HTR-8/SVneo (cell line): ENCODE data around the gene ARRDC3.
"Not testable (repeated sequence)": the region's sequence is repeated elsewhere in the genome, so short reads cannot be mapped to it uniquely, and the experiment has no call there.

Experiments
- DNase-seq: peaks from one replicate; pipeline ENCODE4 v3.0.0; 2011; ENCODE audit warnings: low spot score, mixed read lengths; ENCODE audit not compliant: insufficient read length
- FAIRE-seq: peaks from 2 replicates; lab custom pipeline; 2011; peaks lifted over from hg19 to GRCh38; lab: Jason Lieb, UNC

ARRDC3 gene

GRCh38 chr5:91362935-91363334 lies 20.2 kb downstream of the ARRDC3 start:
- DNase-seq (no peak), FAIRE-seq (no peak)

- DNase-seq (no peak), FAIRE-seq (no peak)
These were observed 21.3 kb downstream of the ARRDC3 start for GRCh38 chr5:91361790-91362189.

DNA sequence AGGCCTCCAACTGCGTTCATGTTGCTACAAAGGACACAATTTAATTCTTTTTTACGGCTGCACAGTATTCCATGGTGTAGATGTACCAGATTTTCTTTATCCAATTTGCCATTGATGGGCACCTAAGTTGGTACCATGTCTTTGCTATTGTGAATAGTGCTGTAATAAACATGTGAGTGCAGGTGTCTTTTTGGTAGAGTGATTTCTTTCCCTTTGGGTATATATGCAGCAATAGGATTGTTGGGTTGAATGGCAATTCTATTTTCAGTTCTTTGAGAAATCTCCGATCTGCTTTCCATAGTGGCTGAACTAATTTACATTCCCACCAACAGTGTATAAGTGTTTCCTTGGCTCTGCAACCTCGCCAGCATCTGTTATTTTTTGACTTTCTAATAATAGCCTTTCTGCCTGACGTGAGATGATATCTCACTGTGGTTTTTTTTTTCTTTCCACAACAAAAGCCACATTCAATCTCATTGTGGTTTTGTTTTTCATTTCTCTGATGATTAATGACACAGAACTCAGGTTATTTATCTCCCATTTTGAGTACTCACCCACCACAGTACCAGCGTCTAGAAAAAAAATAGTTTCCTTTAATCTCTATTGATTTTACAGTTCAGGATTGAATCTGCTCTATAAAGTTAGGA lies 21.9 kb downstream of the ARRDC3 start:
- no peak for FAIRE-seq
- no peak for DNase-seq

DNA sequence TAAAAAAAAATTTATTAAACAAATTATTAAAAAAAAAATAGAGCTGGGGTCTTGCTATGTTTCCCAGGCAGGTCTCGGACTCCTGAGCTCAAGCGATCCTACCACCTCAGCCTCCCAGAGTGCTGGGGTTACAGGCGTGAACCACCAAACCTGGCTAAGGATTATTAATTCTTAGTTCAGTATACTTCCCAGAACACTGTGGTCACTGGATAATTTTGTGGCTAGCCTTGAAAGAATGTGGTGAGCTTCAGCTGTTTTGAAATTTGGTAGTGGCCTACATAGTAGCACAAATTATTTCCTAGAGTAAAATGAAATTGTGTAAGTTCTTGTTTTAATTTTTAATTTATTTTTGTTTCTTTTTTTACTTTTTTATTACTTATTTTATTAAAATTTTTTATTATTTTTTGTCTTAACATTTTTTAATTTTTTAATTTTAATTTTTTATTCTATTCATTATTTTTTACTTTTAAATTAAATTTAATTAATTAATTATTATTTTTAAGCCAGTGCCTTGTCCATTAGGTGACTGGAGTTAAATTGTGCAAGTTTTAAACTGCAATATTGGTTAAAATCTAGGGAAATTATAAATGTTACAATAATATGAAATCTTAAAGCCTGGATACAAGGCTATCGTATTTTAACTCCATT lies 23.0 kb downstream of the ARRDC3 start:
- FAIRE-seq: no peak
- DNase-seq: no peak

- no peak for DNase-seq
- FAIRE-seq: no peak
These were observed 25.3 kb downstream of the ARRDC3 start for GRCh38 chr5:91357806-91358205.

DNA sequence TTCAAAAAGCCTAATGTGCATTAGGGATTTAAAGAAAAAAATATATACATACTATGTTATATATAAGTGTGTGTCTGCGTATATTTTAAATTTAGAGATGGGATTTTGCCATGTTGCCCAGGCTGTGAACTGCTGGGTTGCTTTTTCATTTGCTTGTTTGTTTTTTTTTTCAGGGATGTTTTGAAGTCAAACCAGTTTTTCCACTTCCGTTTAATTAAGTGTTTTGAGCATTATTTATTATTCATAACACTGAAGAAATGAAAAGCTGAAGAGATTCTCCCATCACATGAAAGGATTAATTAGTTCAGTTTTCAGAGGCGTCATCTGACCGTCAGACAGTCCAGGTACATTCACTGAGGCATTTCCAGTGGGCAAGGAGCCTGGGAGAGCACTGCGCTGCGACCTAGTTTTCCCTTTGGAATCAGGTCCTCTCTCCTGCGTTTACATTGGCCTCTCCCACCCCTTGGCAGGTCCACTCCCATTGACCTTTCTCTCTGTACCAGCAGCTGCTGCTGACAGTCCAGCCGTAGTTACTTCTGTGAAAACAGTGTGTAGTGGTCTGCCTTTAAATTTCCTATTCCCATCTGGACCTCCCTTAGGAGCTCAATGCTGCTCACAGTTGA lies 26.0 kb downstream of the ARRDC3 start:
- FAIRE-seq (no peak), DNase-seq (no peak)

GRCh38 chr5:91354867-91355266 lies 28.2 kb downstream of the ARRDC3 start:
- DNase-seq, FAIRE-seq: not testable (repeated sequence)

GRCh38 chr5:91352831-91353695 lies 30.1 kb downstream of the ARRDC3 start:
- DNase-seq: no peak
- no peak for FAIRE-seq

GRCh38 chr5:91345461-91345860 lies 37.7 kb downstream of the ARRDC3 start:
- DNase-seq: no peak
- FAIRE-seq: no peak

GRCh38 chr5:91344661-91345200 lies 38.4 kb downstream of the ARRDC3 start:
- not testable (repeated sequence) for FAIRE-seq, DNase-seq

DNA sequence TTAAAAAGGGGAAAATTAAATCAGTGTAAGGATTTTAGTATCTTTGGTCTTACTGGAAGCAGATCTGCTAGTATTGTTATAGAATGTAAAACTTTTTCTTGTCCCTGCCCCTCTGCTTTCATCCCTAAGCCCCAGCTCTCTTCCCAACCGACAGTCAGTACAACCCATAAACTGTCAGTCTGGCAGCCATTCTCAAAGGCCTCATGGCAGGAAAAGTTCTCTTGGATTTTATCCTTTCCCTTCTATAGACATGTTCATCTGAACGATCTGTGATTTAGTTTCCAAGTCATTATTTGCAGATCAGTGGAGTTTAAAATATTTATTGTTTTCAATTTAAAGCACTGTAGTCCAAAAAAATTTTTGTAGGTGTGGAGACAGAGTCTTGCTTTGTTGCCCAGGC lies 39.2 kb downstream of the ARRDC3 start:
- DNase-seq (no peak), FAIRE-seq (no peak)

GRCh38 chr5:91342931-91343330 lies 40.2 kb downstream of the ARRDC3 start:
- not testable (repeated sequence) for DNase-seq, FAIRE-seq

- DNase-seq: no peak
- FAIRE-seq: no peak
These were observed 42.0 kb downstream of the ARRDC3 start for GRCh38 chr5:91341154-91341553.

DNA sequence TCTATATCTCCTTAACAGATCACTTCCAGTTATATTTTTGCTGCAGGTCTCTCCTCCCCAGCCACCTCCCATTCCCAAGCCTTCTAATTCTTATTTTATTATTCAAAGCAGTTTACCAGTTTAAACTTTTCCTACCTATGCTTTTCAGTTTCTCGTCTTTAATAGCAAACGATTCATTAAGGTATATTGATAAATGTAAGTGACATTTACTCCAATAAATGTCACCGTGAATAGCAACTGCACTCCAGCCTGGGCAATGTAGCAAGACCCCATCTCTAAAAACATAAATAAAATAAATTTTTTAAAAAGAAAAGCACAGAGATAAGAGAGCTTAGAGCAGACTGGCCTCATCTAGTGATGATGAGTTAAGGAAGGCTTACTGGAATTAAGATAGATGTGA lies 42.6 kb downstream of the ARRDC3 start:
- FAIRE-seq: no peak

DNA sequence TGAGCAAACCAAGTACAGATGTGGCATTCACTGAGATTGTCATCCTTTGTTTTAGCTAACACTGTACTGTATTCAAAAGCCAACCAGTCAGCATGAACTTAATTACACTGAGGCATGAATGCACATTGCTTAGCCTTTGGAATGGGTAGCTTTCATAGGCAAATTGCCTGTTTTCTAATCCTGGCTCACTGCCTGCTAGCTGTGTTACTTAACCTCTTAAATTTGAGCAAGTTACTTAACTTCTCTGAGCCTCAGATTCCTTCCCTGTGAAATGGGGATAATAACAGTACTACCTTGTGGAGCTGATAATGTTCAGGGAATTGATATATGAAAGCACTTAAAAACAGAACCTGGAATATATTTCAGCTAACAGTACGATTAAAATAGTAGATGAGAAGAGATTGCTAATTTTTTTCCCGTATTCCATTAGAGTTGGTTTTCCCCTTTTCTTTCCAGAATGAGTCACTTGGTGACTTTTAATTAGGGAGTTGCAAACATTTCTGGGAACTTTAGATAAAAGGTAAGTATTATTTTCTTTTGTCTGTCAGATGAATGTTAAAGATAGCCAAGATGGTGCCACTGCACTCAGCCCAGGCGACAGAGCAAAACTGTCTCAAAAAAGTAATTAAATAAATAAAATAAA lies 43.9 kb downstream of the ARRDC3 start:
- DNase-seq: no peak
- no peak for FAIRE-seq

More for the DNA sequence above, 42.6 kb downstream of the ARRDC3 start:
- DNase-seq: no peak

DNA sequence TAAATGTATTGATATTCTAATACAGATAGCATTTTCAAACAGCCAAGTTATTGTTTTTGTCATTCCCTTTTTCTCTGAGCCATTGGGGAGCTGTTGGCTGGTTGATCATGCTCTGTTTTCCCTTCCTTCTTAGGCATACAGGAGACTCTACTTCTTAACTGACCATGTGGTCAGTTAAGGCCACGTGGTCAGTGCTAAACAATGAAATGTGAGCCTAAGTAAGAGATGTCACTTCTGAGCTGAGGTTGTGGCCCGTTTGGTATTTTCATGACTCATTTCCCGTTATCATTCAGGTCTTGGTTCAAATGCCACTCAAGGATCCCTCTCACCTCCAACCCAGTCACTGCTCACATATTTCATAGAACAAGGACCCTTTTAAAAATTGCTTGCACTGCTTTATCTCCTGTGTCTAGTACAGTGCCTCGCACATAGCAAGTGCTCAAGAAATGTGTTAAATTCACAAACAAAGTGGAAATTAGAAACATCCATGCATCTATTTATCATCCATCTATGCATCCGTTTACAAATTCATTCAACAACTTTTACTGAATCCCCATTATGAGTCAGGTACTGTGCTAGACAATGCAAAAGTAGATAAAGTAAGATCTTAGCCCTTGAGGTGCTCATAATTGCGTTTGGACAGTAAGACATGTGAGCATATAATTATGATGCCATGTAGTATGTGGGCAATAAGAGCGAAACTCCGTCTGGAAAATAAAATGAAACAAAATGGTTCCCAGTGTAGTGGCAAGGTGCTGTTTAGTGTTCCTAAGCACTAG lies 50.7 kb downstream of the ARRDC3 start:
- FAIRE-seq (peak; percentile 91), DNase-seq (peak; percentile 76)

DNA sequence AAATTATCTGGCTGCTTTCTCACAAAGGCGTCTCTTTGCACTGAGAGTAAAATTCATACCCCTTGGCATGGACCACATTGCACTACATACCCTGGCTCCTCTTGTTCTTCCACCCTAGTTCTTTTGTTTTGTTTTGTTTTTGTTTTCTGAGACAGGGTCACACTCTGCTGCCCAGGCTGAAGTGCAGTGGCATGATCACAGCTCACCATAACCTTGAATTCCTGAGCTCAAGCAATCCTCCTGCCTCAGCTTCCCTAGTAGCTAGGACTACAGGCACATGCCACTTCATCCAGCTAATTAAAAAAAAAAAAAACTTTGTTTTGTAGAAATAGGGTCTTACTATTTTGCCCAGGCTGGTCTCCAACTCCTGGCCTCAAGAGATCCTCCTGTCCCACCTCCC lies 51.4 kb downstream of the ARRDC3 start:
- FAIRE-seq (no peak), DNase-seq (no peak)

DNA sequence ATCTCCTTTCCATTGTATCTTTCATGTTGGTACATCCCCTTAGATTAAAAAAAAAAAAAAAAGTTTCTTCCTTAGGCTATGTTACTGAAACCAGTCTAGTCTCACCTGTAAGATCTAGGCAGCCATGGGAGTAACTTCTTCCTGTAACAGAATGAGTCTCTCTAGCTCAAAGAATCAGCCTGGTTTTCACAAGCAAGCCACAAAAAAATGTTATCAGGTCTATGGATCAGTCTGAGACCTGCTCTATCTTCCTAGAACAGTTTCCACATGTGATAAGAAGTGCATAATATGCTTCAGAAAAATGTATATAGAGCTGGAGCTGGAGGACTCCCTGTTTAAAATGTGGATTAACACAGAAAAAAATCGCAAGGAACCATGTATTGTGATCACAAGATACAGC lies 53.8 kb downstream of the ARRDC3 start:
- FAIRE-seq: no peak
- DNase-seq: no peak

- DNase-seq (no peak), FAIRE-seq (no peak)
These were observed 54.4 kb downstream of the ARRDC3 start for GRCh38 chr5:91328743-91329142.
